Measurements from ENCODE around the gene ARHGAP4. TPM values are rescaled to one million over a fixed set of nuclear protein-coding genes. Genes with fewer than 3 reads are reported as not detected.
A peak's percentile ranks its signal among the peaks of the same experiment; 100 is the strongest.

ARHGAP4 gene
- polyA plus RNA-seq, 3 donors = 21.5 to 43.5 (median 32.8) TPM

GRCh38 chrX:153966841-153967535 lies 40.9 kb upstream of the ARHGAP4 start:
- no peak for DNase-seq (ENCODE audit: extremely low read depth in 1 of 11, low read depth in 9 of 11, low spot score in 4 of 11)

GRCh38 chrX:153966283-153966688 lies 40.2 kb upstream of the ARHGAP4 start:
- no peak for DNase-seq (ENCODE audit: extremely low read depth in 1 of 11, low read depth in 9 of 11, low spot score in 4 of 11)

GRCh38 chrX:153965406-153965805 lies 39.3 kb upstream of the ARHGAP4 start:
- no peak for DNase-seq (ENCODE audit: extremely low read depth in 1 of 11, low read depth in 9 of 11, low spot score in 4 of 11)

- DNase-seq (ENCODE audit: extremely low read depth in 1 of 11, low read depth in 9 of 11, low spot score in 4 of 11) = no peak
Observed at GRCh38 chrX:153964105-153964504, 38.0 kb upstream of the ARHGAP4 start.

GRCh38 chrX:153963546-153963945 lies 37.5 kb upstream of the ARHGAP4 start:
- DNase-seq (ENCODE audit: extremely low read depth in 1 of 11, low read depth in 9 of 11, low spot score in 4 of 11) = no peak

- no peak for DNase-seq (ENCODE audit: extremely low read depth in 1 of 11, low read depth in 9 of 11, low spot score in 4 of 11)
Observed at GRCh38 chrX:153961292-153961691, 35.2 kb upstream of the ARHGAP4 start.

- DNase-seq (ENCODE audit: extremely low read depth in 1 of 11, low read depth in 9 of 11, low spot score in 4 of 11) = no peak
Observed at GRCh38 chrX:153960786-153961185, 34.7 kb upstream of the ARHGAP4 start.

GRCh38 chrX:153960077-153960476 lies 34.0 kb upstream of the ARHGAP4 start:
- no peak for DNase-seq (ENCODE audit: extremely low read depth in 1 of 11, low read depth in 9 of 11, low spot score in 4 of 11)

GRCh38 chrX:153959649-153960048 lies 33.6 kb upstream of the ARHGAP4 start:
- DNase-seq (ENCODE audit: extremely low read depth in 1 of 11, low read depth in 9 of 11, low spot score in 4 of 11) = no peak

- no peak for DNase-seq (ENCODE audit: extremely low read depth in 1 of 11, low read depth in 9 of 11, low spot score in 4 of 11)
Observed at GRCh38 chrX:153958605-153959004, 32.5 kb upstream of the ARHGAP4 start.

- DNase-seq (ENCODE audit: extremely low read depth in 1 of 11, low read depth in 9 of 11, low spot score in 4 of 11) = no peak
Observed at GRCh38 chrX:153957224-153957623, 31.2 kb upstream of the ARHGAP4 start.

- DNase-seq (ENCODE audit: extremely low read depth in 1 of 11, low read depth in 9 of 11, low spot score in 4 of 11) = no peak
Observed at GRCh38 chrX:153956044-153956907, 30.2 kb upstream of the ARHGAP4 start.

- no peak for DNase-seq (ENCODE audit: extremely low read depth in 1 of 11, low read depth in 9 of 11, low spot score in 4 of 11)
Observed at GRCh38 chrX:153955228-153955732, 29.2 kb upstream of the ARHGAP4 start.

GRCh38 chrX:153954558-153955227 lies 28.6 kb upstream of the ARHGAP4 start:
- no peak for DNase-seq (ENCODE audit: extremely low read depth in 1 of 11, low read depth in 9 of 11, low spot score in 4 of 11)

GRCh38 chrX:153953892-153954557 lies 28.0 kb upstream of the ARHGAP4 start:
- DNase-seq (ENCODE audit: extremely low read depth in 1 of 11, low read depth in 9 of 11, low spot score in 4 of 11) = no peak

- DNase-seq (ENCODE audit: extremely low read depth in 1 of 11, low read depth in 9 of 11, low spot score in 4 of 11) = peak in 1 of 11 donors; percentile 52
Observed at GRCh38 chrX:153953342-153953830, 27.3 kb upstream of the ARHGAP4 start.

- no peak for DNase-seq (ENCODE audit: extremely low read depth in 1 of 11, low read depth in 9 of 11, low spot score in 4 of 11)
Observed at GRCh38 chrX:153952373-153953026, 26.4 kb upstream of the ARHGAP4 start.

GRCh38 chrX:153951683-153952372 lies 25.8 kb upstream of the ARHGAP4 start:
- DNase-seq (ENCODE audit: extremely low read depth in 1 of 11, low read depth in 9 of 11, low spot score in 4 of 11) = no peak
